GM12875 (cell line): ENCODE data around the gene RAB6B.

ENCODE experiments used
- H3K4me3 ChIP-seq: one replicate; pipeline ENCODE4 v1.5.1; 2011; ENCODE audit warnings: low read depth, low read length, control low read depth
- TF ChIP-seq, protein P1 (sequence below): IDR thresholded peaks from 2 replicates; pipeline ENCODE4 v1.5.1; 2011; ENCODE audit warnings: low read depth, mild to moderate bottlenecking, control low read depth, inconsistent platforms, low read length, moderate library complexity, borderline replicate concordance; ENCODE audit not compliant: insufficient read depth

Gene RAB6B

DNA sequence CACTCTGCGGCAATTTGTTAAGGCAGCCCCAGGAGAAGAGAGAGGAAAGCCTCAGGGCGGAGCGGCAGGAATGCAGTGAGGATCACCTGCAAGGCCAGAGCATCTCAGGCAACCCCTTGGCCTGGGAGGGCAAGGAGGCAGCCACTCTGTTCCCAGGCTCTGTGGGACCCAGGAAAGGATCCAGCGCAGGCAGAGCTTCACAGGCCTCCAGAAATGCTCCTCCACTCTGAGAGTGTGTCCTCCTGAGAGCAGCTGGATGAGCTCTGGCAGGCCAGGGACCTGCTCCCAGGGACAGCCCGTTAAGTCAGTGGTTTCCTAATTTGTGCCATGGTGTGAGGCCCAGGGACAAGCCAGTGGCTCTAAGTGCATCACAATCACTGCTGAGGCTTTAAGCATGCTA is 35.2 kb downstream of the RAB6B start:
- TF ChIP-seq, protein P1, sequence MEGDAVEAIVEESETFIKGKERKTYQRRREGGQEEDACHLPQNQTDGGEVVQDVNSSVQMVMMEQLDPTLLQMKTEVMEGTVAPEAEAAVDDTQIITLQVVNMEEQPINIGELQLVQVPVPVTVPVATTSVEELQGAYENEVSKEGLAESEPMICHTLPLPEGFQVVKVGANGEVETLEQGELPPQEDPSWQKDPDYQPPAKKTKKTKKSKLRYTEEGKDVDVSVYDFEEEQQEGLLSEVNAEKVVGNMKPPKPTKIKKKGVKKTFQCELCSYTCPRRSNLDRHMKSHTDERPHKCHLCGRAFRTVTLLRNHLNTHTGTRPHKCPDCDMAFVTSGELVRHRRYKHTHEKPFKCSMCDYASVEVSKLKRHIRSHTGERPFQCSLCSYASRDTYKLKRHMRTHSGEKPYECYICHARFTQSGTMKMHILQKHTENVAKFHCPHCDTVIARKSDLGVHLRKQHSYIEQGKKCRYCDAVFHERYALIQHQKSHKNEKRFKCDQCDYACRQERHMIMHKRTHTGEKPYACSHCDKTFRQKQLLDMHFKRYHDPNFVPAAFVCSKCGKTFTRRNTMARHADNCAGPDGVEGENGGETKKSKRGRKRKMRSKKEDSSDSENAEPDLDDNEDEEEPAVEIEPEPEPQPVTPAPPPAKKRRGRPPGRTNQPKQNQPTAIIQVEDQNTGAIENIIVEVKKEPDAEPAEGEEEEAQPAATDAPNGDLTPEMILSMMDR = no peak
- no peak overlapping the region for H3K4me3 ChIP-seq

DNA sequence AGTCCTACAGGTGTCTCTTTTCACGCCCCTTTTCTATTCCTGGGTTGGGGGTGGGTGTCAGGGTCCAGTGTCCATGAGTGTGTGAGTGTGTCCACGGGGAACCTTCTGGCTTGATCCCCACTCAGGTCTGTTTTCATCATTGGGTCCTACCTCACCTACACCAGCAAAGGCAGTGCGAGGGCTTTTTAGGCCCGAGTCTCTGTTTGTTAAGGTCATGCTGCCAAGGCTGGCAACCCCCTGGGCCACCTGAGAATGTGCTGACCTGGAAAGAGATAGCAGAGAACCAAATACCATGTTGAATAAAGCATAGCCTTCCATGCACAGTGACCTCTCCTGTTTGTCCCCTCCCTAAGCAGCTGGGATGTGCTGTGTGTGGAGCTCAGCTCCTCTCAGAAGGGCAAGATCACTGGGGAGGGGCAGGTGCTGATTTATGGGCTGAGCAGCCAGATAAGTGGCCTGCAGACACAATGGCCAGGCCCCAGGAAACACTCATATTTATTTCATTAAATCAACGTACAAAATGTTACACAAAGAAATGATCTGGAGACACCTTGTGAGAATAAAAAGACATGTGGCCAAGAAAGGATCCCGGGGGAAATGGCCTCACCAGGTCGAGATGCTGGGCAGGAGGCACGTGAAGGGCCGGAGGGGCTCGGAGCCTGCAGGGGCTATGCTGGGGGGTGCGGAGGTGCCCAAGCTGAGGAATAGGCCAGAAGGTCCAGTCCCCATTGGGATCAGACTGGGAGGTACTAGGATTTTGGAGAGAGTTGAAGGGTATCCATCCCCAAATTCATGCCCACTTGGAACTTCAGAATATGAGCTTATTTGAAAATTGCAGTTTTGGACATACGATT is 36.1 kb downstream of the RAB6B start:
- no peak overlapping the region for H3K4me3 ChIP-seq
- TF ChIP-seq, protein P1 = no peak

DNA sequence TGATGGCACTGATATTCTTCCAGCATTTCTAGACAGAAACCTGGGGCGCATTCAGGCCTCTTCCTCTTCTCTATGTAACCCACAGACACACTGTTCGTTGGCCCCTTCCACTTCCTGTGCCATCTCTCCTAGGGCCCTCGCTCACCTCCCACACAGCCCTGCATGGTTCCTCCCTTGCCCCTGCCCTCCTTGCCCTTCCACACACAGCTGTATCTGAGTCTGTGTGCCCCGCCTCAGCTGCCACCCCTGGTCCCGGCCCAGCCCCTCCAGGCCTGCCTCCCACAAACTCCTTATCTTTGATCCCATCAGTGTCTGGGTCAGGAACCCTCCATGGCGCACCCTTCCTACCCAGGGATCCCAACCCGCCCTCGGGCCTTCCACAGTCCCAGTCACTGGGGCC is 37.9 kb downstream of the RAB6B start:
- TF ChIP-seq, protein P1 = no peak
- no peak overlapping the region for H3K4me3 ChIP-seq

DNA sequence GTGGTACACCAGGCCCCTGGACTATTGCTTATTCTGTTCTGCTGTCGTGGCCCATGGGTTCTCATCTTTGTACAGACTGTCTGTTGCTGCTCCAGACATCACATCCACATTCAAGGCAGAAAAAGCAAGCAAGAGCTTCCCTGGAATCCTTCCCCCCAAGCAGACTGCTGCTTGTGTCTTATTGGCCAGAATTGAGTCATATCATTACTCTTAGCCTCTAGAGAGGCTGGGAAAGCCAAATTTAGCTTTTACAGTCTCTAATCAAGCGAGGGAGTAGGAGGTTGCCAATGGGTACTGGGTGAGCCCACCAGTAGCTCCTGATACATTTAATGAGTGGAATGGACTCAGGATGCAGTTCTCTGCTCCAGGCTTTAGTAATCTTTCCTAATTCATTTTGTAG is 39.4 kb downstream of the RAB6B start:
- TF ChIP-seq, protein P1 = no peak
- H3K4me3 ChIP-seq = no peak overlapping the region

DNA sequence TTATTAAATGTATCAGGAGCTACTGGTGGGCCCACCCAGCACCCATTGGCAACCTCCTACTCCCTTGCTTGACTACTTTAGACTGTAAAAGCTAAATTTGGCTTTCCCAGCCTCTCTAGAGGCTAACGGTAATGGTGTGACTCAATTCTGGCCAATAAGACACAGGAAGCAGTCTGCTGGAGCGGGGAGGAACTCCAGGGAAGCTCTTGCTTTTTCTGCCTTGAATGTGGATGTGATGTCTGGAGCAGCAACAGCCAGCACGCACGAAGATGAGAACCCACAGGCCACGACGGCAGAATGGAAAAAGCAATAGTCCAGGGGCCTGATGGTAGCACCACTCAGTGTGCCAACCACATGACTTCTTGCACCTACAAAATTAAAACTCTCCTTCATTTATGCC is 39.9 kb downstream of the RAB6B start:
- TF ChIP-seq, protein P1 = no peak
- no peak overlapping the region for H3K4me3 ChIP-seq

DNA sequence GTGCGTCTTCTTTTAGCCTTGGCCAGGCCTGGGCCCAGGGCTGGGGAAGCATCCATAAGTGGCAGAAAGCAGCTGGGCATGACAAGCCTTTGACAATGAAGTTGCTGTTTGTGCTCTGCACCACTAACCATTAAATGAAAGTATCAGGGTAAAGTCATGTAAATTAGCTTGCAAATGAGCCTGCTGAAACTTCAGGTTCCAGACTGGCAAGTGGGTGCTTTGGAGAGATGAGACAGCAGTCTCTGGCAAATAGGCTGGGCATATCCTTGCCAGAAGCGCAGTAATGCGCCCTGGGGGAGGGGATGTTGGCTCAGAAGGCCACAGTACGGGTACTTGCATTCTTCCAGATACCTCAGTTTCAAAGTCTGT is 40.7 kb downstream of the RAB6B start:
- TF ChIP-seq, protein P1 = no peak
- no peak overlapping the region for H3K4me3 ChIP-seq
